HG02798 (cell line): ENCODE data around the gene GATA1.
"Not testable (repeated sequence)": the region's sequence is repeated elsewhere in the genome, so short reads cannot be mapped to it uniquely, and the experiment has no call there.

Source experiments
- ATAC-seq: cut with Tn5 transposase; IDR thresholded peaks from one replicate; pipeline ENCODE4 v1.9.1; 2021; ENCODE audit warnings: mild to moderate bottlenecking; ENCODE audit not compliant: unreplicated experiment, poor library complexity

GATA1 gene

DNA sequence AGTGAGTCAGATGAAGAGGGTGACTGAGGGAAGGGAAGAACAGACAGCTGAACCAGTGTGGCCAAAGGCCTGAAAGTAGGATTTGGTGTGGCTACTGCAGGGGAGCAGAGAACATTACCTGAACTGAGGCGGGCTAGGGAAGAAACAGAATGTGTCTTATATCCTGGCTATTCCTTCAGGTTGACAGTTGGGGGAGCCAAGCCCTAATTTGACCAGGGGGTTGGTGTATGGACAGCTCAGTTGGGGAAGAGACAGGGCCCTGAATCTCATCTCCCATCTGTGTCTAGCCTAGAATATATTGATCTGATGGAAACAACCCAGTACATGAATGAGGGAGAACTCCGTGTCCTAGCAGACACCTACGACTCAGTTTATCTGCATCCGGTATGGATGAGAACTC, 19.7 kb downstream of the GATA1 start:
- no peak for ATAC-seq

GRCh38 chrX:48813644-48814043, 27.3 kb downstream of the GATA1 start:
- no peak for ATAC-seq

DNA sequence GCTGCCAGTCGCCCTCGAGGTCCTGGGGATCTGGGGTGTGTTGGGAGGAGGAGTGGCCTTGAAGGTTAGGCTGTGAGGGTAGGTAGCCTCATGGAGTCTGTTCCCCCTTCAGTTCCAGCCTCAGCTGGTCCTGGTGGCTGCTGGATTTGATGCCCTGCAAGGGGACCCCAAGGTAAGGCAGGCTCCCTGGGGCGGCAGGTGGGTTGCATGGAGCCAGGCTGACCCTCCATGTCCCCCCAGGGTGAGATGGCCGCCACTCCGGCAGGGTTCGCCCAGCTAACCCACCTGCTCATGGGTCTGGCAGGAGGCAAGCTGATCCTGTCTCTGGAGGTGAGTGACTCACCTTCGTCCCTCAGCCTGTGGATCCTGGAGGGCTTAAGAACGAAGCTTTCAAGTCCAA, 28.3 kb downstream of the GATA1 start:
- no peak for ATAC-seq

GRCh38 chrX:48815266-48815665, 28.9 kb downstream of the GATA1 start:
- ATAC-seq = no peak

DNA sequence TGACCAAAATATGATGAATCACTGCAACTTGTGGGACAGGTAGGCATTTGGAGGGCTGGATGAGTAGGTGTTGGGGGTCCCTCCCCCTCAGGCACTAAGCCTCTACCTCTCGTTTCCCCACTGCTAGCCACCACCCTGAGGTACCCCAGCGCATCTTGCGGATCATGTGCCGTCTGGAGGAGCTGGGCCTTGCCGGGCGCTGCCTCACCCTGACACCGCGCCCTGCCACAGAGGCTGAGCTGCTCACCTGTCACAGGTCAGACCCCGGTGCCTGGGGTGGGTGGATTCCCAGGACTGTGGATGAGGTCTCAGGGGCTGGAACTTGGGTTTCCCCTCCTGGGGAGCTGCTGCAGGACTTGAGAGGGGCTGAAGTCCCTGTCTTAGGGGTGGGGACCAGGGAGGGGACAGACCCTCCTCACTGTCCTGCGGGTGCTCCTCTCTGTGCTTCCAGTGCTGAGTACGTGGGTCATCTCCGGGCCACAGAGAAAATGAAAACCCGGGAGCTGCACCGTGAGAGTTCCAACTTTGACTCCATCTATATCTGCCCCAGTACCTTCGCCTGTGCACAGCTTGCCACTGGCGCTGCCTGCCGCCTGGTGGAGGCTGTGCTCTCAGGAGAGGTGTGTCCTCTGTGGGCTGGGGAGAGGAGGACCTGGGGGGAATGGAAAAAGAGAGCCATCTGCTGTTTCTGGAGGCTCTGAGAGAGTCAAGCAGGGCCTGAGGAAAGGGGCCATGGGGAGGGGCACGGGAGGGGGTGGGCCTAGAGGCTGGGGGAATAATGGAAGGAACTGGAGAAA, 29.8 kb downstream of the GATA1 start:
- ATAC-seq = no peak

DNA sequence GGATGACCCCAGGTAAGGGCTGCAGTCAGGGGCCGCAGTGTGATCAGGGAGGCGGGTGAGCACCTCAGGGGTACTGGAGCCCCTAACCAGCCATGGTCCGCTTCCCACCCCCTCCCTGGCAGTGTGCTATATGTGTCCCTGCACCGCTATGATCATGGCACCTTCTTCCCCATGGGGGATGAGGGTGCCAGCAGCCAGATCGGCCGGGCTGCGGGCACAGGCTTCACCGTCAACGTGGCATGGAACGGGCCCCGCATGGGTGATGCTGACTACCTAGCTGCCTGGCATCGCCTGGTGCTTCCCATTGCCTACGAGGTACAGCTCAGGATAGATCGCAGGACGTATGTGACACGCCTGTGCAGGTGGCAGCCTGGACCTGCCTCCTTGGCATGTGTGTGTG, 31.7 kb downstream of the GATA1 start:
- ATAC-seq = no peak

GRCh38 chrX:48818866-48819265, 32.5 kb downstream of the GATA1 start:
- ATAC-seq = no peak

DNA sequence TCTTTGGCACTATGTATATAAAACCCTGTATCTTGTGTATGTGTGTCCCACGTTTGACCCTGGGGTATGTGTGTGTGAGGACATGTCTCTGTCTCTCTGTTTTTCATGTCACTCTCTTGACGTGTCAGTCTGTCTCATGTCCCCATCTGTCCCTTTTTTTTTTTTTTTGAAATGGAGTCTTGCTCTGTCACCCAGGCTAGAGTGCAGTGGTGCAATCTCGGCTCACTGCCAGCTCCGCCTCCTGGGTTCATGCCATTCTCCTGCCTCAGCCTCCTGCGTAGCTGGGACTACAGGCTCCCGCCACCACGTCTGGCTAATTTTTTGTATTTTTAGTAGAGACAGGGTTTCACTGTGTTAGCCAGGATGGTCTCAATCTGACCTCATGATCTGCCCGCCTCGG, 33.0 kb downstream of the GATA1 start:
- ATAC-seq = not testable (repeated sequence)

DNA sequence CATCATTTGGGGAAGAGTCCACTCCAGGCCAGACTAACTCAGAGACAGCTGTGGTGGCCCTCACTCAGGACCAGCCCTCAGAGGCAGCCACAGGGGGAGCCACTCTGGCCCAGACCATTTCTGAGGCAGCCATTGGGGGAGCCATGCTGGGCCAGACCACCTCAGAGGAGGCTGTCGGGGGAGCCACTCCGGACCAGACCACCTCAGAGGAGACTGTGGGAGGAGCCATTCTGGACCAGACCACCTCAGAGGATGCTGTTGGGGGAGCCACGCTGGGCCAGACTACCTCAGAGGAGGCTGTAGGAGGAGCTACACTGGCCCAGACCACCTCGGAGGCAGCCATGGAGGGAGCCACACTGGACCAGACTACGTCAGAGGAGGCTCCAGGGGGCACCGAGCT, 36.7 kb downstream of the GATA1 start:
- no peak for ATAC-seq

DNA sequence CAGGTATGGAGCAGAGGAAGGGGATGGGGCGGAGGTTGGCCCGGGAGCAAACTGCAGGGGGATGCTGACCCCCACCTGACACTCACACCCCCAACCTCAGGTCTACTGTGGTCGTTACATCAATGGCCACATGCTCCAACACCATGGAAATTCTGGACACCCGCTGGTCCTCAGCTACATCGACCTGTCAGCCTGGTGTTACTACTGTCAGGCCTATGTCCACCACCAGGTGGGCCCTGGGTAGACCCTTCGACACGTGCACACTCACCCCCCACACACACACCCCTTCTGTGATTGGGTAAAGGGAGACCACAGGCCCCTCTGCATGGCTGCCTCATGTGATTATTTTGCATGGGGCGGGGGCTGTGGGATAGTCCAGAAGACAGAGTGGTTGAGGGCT, 37.7 kb downstream of the GATA1 start:
- no peak for ATAC-seq

DNA sequence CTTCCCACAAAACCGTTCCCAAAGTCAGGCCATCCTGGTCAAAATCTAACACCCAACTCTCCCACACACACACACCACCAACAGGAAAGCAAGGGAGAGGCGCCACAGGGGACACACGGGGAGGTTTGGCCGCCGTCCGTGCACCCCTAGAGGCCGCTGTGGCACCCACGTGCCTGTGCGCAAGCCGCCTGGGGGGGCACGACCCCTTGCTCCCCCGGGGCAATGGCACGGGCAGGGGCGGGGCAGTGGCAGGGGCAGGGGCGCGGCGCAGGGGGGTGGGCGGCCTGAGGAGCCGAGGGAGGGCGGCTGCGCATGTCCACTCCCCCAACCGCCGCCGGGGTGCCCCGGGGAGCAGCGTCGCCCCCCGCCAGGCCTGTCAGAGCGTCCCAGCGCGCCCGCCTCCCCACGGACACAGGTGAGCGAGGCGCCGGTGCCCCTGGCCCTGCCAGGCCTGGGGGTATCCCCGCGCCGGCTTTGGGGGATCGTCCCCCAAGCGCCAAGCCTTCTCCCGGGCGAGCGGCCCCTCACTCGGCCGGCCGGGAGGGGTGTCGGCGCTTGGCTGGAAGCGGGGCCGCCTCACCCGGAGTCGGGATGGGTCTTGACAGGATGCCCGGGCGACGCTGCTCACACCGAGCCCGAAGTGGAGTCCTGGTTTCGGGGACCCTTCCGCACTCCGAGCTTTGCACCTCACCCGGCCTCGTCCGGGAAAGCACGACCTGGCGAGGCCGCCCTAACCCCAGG, 39.9 kb downstream of the GATA1 start, which contains the start of gene ERAS:
TSS of gene ERAS (plus strand) at position 379 of the 741 bp plus-strand sequence. CDS start 2,611 bp downstream, outside the sequence.
- ATAC-seq = no peak

DNA sequence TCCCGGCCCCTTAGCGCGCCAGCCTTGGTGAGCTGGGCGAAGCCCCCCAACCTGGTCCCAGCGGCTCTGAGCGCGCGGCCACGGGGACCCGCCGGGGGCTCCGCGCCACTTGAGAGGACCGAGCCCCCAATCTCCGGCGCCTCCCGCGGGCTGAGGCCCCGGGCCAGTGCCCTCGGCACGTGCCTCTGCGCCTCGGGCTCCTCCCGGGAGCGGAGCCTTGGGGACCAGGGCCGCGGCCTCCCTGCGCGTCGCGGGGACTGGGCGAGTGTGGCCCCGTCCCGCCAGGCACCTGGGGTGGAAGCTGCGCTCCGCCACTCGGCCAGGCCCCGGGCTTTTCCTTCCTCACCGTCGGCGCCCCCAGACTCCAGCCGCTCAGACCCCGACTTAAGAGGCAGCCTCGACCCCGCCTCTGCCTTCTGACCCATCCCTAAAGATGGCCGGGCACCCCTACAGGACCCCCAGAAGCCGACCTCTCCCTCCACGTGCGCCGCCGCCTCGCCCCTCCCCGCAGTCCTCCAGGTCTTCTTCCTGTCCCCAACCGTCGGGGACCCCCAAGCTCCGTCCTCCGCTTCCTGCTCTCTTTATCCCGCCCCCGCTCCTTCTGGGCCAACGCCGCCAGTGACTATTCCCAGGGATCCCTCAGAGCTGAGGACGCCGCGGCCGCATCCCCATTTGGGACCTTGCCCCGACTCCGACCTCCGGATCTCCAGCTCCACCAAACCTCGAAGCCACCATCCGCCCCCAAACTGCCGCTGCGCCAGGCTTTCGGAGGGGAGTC, 40.7 kb downstream of the GATA1 start:
- no peak for ATAC-seq

GRCh38 chrX:48827654-48827968, 41.2 kb downstream of the GATA1 start:
- ATAC-seq = no peak

DNA sequence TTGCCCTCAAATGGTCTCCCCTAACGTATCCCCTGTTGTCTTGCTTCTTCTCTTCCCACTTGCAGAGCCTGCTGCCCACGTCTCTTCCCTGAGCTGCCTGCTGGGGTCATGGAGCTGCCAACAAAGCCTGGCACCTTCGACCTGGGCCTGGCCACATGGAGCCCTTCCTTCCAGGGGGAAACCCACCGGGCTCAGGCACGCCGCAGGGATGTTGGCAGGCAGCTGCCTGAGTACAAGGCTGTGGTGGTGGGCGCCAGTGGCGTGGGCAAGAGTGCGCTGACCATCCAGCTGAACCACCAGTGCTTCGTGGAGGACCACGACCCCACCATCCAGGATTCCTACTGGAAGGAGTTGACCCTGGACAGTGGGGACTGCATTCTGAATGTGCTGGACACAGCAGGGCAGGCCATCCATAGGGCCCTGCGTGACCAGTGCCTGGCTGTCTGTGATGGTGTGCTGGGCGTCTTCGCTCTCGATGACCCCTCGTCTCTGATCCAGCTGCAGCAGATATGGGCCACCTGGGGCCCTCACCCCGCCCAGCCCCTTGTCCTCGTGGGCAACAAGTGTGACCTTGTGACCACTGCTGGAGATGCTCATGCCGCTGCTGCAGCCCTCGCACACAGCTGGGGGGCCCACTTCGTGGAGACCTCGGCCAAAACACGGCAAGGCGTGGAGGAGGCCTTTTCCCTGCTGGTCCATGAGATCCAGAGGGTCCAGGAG, 42.8 kb downstream of the GATA1 start:
- ATAC-seq = no peak

GRCh38 chrX:48831136-48831908, 44.9 kb downstream of the GATA1 start:
- no peak for ATAC-seq

DNA sequence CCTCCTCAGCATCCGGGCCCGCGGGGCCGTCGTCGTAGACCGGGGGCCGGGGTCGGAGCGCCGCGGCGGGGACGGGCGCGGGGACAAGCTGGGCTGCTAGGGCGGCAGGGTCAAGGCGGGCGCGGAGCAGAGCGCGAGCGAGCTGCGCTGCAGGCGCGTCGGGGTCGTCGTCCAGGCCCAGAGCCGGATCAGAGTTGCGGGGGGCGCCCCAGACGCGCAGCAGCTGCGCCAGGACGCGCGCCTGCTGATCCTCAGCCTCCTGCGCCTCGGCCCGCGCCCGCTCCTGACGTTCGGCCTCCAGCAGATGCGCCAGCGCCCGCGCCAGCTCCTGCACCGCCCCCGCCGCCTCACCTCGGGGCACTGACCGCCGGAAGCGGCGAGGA, 45.5 kb downstream of the GATA1 start:
- no peak for ATAC-seq

DNA sequence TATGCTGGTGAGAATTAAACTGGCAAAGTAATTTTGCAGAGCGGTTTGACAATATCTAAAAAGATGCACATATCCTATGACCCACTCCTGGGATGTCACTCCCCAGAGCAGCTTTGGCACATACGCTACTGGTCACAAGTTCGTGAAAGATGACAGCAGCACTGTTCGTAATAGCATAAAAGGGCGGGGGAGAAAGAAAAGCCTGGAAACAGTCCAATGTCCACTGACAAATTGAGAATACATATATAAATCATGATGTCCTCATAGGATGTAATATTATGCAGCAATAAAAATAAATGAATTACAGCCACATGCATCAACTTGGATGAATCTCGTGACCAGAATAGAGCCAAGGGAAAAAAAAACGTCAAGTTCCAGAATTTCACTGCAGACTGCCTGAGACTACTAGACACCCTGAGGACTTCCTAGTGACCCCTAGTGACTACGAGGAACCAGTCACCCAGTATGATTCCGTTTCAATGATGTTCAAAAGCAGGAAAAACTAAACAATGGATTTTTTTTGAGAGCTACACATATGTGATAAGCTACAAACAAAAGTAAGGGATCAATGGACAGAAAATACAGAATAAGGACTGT, 47.2 kb downstream of the GATA1 start:
- no peak for ATAC-seq

- no peak for ATAC-seq
Measured at GRCh38 chrX:48834383-48834709, 48.0 kb downstream of the GATA1 start.

- ATAC-seq = no peak
Measured at GRCh38 chrX:48835524-48836329, 49.3 kb downstream of the GATA1 start, which contains the start of gene PCSK1N. TSS of gene PCSK1N (minus strand) at chrX:48835610. CDS start at chrX:48835532, 78 bp downstream.
